ENCODE results near the gene NPAS3. TPM values are rescaled to one million over a fixed set of nuclear protein-coding genes. Genes with fewer than 3 reads are reported as not detected.

Gene NPAS3
- total RNA-seq, 1 experiment from 2014 or later: not detected

- intact Hi-C loops (cut with micrococcal nuclease): no loop called here
- no peaks in the 10 kb centered on the region for H3K4me1 ChIP-seq (ENCODE audit: control insufficient read depth in 1 of 2, insufficient read depth in 2 of 2, low read length in 2 of 2)
- no peak overlapping the region for H3K9ac ChIP-seq (ENCODE audit: low read length)
- H3K27me3 ChIP-seq (ENCODE audit: insufficient read depth, low read length): peaks cover 37% of the 10 kb centered on the region
- ChIA-PET CTCF (no interaction called here), RAD21 (ENCODE audit: low non-redundant PET in 1 of 2, low total read pairs in 2 of 2, uncharacterized antibody in 2 of 2, unreplicated experiment in 2 of 2) (no interaction called here), POLR2A (no interaction called here)
- ATAC-seq: no peak
- no peaks in the 10 kb centered on the region for H3K79me2 ChIP-seq (ENCODE audit: insufficient read depth, low read length)
- no TSS peak for BruUV-seq (replicated peaks)
- H3K9me3 ChIP-seq (ENCODE audit: control insufficient read depth in 1 of 2, insufficient read depth in 1 of 2, low read depth in 1 of 2, low read length in 2 of 2): no peaks in the 10 kb centered on the region
- H2AFZ ChIP-seq (ENCODE audit: low read depth, low read length, poor library complexity, severe bottlenecking): no peak overlapping the region
- TF ChIP-seq ZFX (IDR thresholded peaks at IDR 0.05) (no peak), ZNF274 (IDR thresholded peaks at IDR 0.05; ENCODE audit: low read depth, low read length) (no peak), RAD21 (IDR thresholded peaks at IDR 0.05; ENCODE audit: low read depth) (no peak), SRF (IDR thresholded peaks at IDR 0.05; ENCODE audit: low read depth) (no peak), CEBPB (IDR thresholded peaks at IDR 0.05; ENCODE audit: low read depth) (no peak), JUND (IDR thresholded peaks at IDR 0.05) (no peak), TCF7L2 (IDR thresholded peaks at IDR 0.05; ENCODE audit: borderline replicate concordance, extremely low read depth, insufficient read depth, insufficient read length) (no peak), MAX (IDR thresholded peaks at IDR 0.05) (no peak), EGR1 (IDR thresholded peaks at IDR 0.05; ENCODE audit: low read depth) (no peak), REST (IDR thresholded peaks at IDR 0.05; ENCODE audit: low read depth) (no peak), ELF1 (IDR thresholded peaks at IDR 0.05; ENCODE audit: borderline replicate concordance, low read depth) (no peak), ATF3 (IDR thresholded peaks at IDR 0.05) (no peak), EZH2 (IDR thresholded peaks at IDR 0.05) (no peak)
- no peaks in the 10 kb centered on the region for H3K9me2 ChIP-seq (ENCODE audit: insufficient read depth)
- no peaks in the 10 kb centered on the region; the same call in 1 of the 2 replicates for H4K20me1 ChIP-seq (ENCODE audit: insufficient read depth)
- no peaks in the 10 kb centered on the region for H3K36me3 ChIP-seq (ENCODE audit: control insufficient read depth in 1 of 2, insufficient read depth in 2 of 2, low read length in 2 of 2)
- H3K4me2 ChIP-seq (ENCODE audit: low read length): no peak overlapping the region
- H3K4me3 ChIP-seq (replicated peaks in 1 of 2; ENCODE audit: low read depth in 1 of 2, low read length in 2 of 2): no peak overlapping the region
- no peak overlapping the region for H3K27ac ChIP-seq (ENCODE audit: low read depth, low read length)
- DNase-seq (ENCODE audit: low read depth, low spot score): no peak
Measured at GRCh38 chr14:33736979-33737378, 798.3 kb downstream of the NPAS3 start.
